T-helper 1 cell treated with Interleukin-12 subunit alpha and Interleukin-12 subunit beta and Interleukin-4 antibody, amounts not matched to agents 30 μg/mL and 1 μg/mL, for 36 hours (primary cell): ENCODE data around the gene LRRC15.

Source experiments
- H3K27ac Mint-ChIP-seq: one replicate; pipeline ENCODE4 v1.8.0; 2021; ENCODE audit warnings: mild to moderate bottlenecking, mixed read lengths
- H3K27me3 Mint-ChIP-seq: one replicate; pipeline ENCODE4 v1.8.0; 2021; ENCODE audit warnings: low read depth, mixed read lengths
- H3K36me3 Mint-ChIP-seq: one replicate; pipeline ENCODE4 v1.8.0; 2021; ENCODE audit warnings: low read depth, mixed read lengths
- H3K4me1 Mint-ChIP-seq: one replicate; pipeline ENCODE4 v1.8.0; 2021; ENCODE audit warnings: low read depth, mixed read lengths
- H3K4me3 Mint-ChIP-seq: one replicate; pipeline ENCODE4 v1.8.0; 2021; ENCODE audit warnings: mild to moderate bottlenecking, moderate library complexity, mixed read lengths
- H3K9me3 Mint-ChIP-seq: one replicate; pipeline ENCODE4 v1.8.0; 2021; ENCODE audit warnings: mixed read lengths

Gene LRRC15

GRCh38 chr3:194395212-194395611 lies 25.7 kb upstream of the LRRC15 start:
- Mint-ChIP-seq H3K9me3 (peaks cover 12% of the 10 kb centered on the region), H3K4me3 (peak overlapping the region; percentile 50), H3K27ac (peak overlapping the region; percentile 89), H3K27me3 (peaks cover 22% of the 10 kb centered on the region), H3K4me1 (peaks cover 43% of the 10 kb centered on the region), H3K36me3 (peaks cover 3% of the 10 kb centered on the region)

- H3K4me1 Mint-ChIP-seq = peaks cover 22% of the 10 kb centered on the region
- H3K27me3 Mint-ChIP-seq = peaks cover 27% of the 10 kb centered on the region
- H3K4me3 Mint-ChIP-seq = no peak overlapping the region
- H3K9me3 Mint-ChIP-seq = peaks cover 21% of the 10 kb centered on the region
- H3K36me3 Mint-ChIP-seq = peaks cover 3% of the 10 kb centered on the region
- H3K27ac Mint-ChIP-seq = no peak overlapping the region
Measured at GRCh38 chr3:194392576-194392975, 23.0 kb upstream of the LRRC15 start.

- peaks cover 21% of the 10 kb centered on the region for H3K9me3 Mint-ChIP-seq
Measured at GRCh38 chr3:194390835-194391234, 21.3 kb upstream of the LRRC15 start.

GRCh38 chr3:194389269-194389668 lies 19.7 kb upstream of the LRRC15 start:
- H3K27ac Mint-ChIP-seq = no peak overlapping the region
- H3K36me3 Mint-ChIP-seq = peaks cover 3% of the 10 kb centered on the region
- no peak overlapping the region for H3K4me3 Mint-ChIP-seq
- H3K4me1 Mint-ChIP-seq = no peaks in the 10 kb centered on the region
- peaks cover 21% of the 10 kb centered on the region for H3K9me3 Mint-ChIP-seq
- H3K27me3 Mint-ChIP-seq = peaks cover 23% of the 10 kb centered on the region

More at GRCh38 chr3:194390835-194391234, 21.3 kb upstream of the LRRC15 start:
- no peak overlapping the region for H3K27ac Mint-ChIP-seq
- peaks cover 23% of the 10 kb centered on the region for H3K27me3 Mint-ChIP-seq
- H3K36me3 Mint-ChIP-seq = peaks cover 3% of the 10 kb centered on the region
- H3K4me3 Mint-ChIP-seq = no peak overlapping the region
- H3K4me1 Mint-ChIP-seq = peaks cover 10% of the 10 kb centered on the region

- H3K36me3 Mint-ChIP-seq = peaks cover 3% of the 10 kb centered on the region
- no peak overlapping the region for H3K27ac Mint-ChIP-seq
- H3K4me1 Mint-ChIP-seq = no peaks in the 10 kb centered on the region
Measured at GRCh38 chr3:194387926-194388418, 18.4 kb upstream of the LRRC15 start.

GRCh38 chr3:194387276-194387675 lies 17.7 kb upstream of the LRRC15 start:
- no peak overlapping the region for H3K27ac Mint-ChIP-seq
- H3K4me3 Mint-ChIP-seq = no peak overlapping the region
- peaks cover 21% of the 10 kb centered on the region for H3K9me3 Mint-ChIP-seq
- peaks cover 3% of the 10 kb centered on the region for H3K36me3 Mint-ChIP-seq
- peaks cover 26% of the 10 kb centered on the region for H3K27me3 Mint-ChIP-seq
- H3K4me1 Mint-ChIP-seq = peaks cover 2% of the 10 kb centered on the region

More at GRCh38 chr3:194387926-194388418, 18.4 kb upstream of the LRRC15 start:
- no peak overlapping the region for H3K4me3 Mint-ChIP-seq
- peaks cover 23% of the 10 kb centered on the region for H3K27me3 Mint-ChIP-seq
- H3K9me3 Mint-ChIP-seq = peaks cover 21% of the 10 kb centered on the region

GRCh38 chr3:194386648-194387047 lies 17.1 kb upstream of the LRRC15 start:
- Mint-ChIP-seq H3K4me3 (no peak overlapping the region), H3K9me3 (peaks cover 21% of the 10 kb centered on the region), H3K27me3 (peaks cover 26% of the 10 kb centered on the region), H3K4me1 (peaks cover 2% of the 10 kb centered on the region), H3K27ac (no peak overlapping the region), H3K36me3 (peaks cover 3% of the 10 kb centered on the region)

GRCh38 chr3:194386066-194386465 lies 16.5 kb upstream of the LRRC15 start:
- Mint-ChIP-seq H3K9me3 (peaks cover 17% of the 10 kb centered on the region), H3K4me3 (no peak overlapping the region), H3K27me3 (peaks cover 21% of the 10 kb centered on the region), H3K36me3 (peaks cover 3% of the 10 kb centered on the region), H3K27ac (no peak overlapping the region), H3K4me1 (peaks cover 2% of the 10 kb centered on the region)

- Mint-ChIP-seq H3K9me3 (peaks cover 3% of the 10 kb centered on the region), H3K27me3 (peaks cover 13% of the 10 kb centered on the region), H3K4me1 (peaks cover 2% of the 10 kb centered on the region), H3K4me3 (no peak overlapping the region), H3K36me3 (no peaks in the 10 kb centered on the region), H3K27ac (no peak overlapping the region)
Measured at GRCh38 chr3:194384569-194385001, 15.0 kb upstream of the LRRC15 start.

- Mint-ChIP-seq H3K27ac (no peak overlapping the region), H3K36me3 (no peaks in the 10 kb centered on the region), H3K27me3 (peaks cover 10% of the 10 kb centered on the region), H3K9me3 (no peaks in the 10 kb centered on the region), H3K4me1 (peaks cover 2% of the 10 kb centered on the region), H3K4me3 (no peak overlapping the region)
Measured at GRCh38 chr3:194384156-194384555, 14.6 kb upstream of the LRRC15 start.

- H3K4me3 Mint-ChIP-seq = no peak overlapping the region
- H3K27me3 Mint-ChIP-seq = peaks cover 10% of the 10 kb centered on the region
- peaks cover 2% of the 10 kb centered on the region for H3K4me1 Mint-ChIP-seq
- no peak overlapping the region for H3K27ac Mint-ChIP-seq
- H3K9me3 Mint-ChIP-seq = no peaks in the 10 kb centered on the region
- H3K36me3 Mint-ChIP-seq = no peaks in the 10 kb centered on the region
Measured at GRCh38 chr3:194383276-194383940, 13.9 kb upstream of the LRRC15 start.

- Mint-ChIP-seq H3K4me1 (peaks cover 2% of the 10 kb centered on the region), H3K27me3 (peaks cover 10% of the 10 kb centered on the region)
Measured at GRCh38 chr3:194382892-194383223, 13.3 kb upstream of the LRRC15 start.

GRCh38 chr3:194382196-194382891 lies 12.8 kb upstream of the LRRC15 start:
- peaks cover 2% of the 10 kb centered on the region for H3K4me1 Mint-ChIP-seq
- H3K36me3 Mint-ChIP-seq = no peaks in the 10 kb centered on the region
- no peak overlapping the region for H3K4me3 Mint-ChIP-seq
- no peaks in the 10 kb centered on the region for H3K9me3 Mint-ChIP-seq
- H3K27me3 Mint-ChIP-seq = peaks cover 10% of the 10 kb centered on the region
- no peak overlapping the region for H3K27ac Mint-ChIP-seq

More at GRCh38 chr3:194382892-194383223, 13.3 kb upstream of the LRRC15 start:
- Mint-ChIP-seq H3K27ac (no peak overlapping the region), H3K4me3 (no peak overlapping the region), H3K36me3 (no peaks in the 10 kb centered on the region), H3K9me3 (no peaks in the 10 kb centered on the region)

GRCh38 chr3:194381460-194381875 lies 11.9 kb upstream of the LRRC15 start:
- Mint-ChIP-seq H3K4me3 (no peak overlapping the region), H3K9me3 (no peaks in the 10 kb centered on the region), H3K4me1 (peaks cover 2% of the 10 kb centered on the region), H3K27ac (no peak overlapping the region), H3K27me3 (peaks cover 10% of the 10 kb centered on the region), H3K36me3 (no peaks in the 10 kb centered on the region)

GRCh38 chr3:194380326-194380725 lies 10.8 kb upstream of the LRRC15 start:
- Mint-ChIP-seq H3K27ac (no peak overlapping the region), H3K27me3 (peaks cover 14% of the 10 kb centered on the region), H3K9me3 (no peaks in the 10 kb centered on the region), H3K4me3 (no peak overlapping the region), H3K36me3 (no peaks in the 10 kb centered on the region), H3K4me1 (peaks cover 2% of the 10 kb centered on the region)
